T-helper 17 cell (primary cell): ENCODE results near the gene ZYX. TPM values are rescaled to one million over a fixed set of nuclear protein-coding genes. Genes with fewer than 3 reads are reported as not detected.

Source experiments
- ATAC-seq: fragments of 150-1000 bp; cut with Tn5 transposase; 2 replicates; pipeline ENCODE4 v1.10.0; 2021; ENCODE audit warnings: mild to moderate bottlenecking, moderate library complexity
- DNase-seq, 3 donors: peaks; one replicate each; pipeline versions ENCODE4 v3.0.0 to v3.0.0-alpha.2; 2020 to 2021
- H3K9me3 ChIP-seq: one replicate; pipeline ENCODE4 v1.7.0; 2013; ENCODE audit warnings: low read length, mild to moderate bottlenecking; ENCODE audit not compliant: control insufficient read depth, poor library complexity, severe bottlenecking
- H3K27ac Mint-ChIP-seq: one replicate; pipeline ENCODE4 v1.8.0; 2022; ENCODE audit warnings: mild to moderate bottlenecking, moderate library complexity, mixed read lengths
- H3K27me3 Mint-ChIP-seq: one replicate; pipeline ENCODE4 v1.8.0; 2022; ENCODE audit warnings: mixed read lengths
- H3K36me3 Mint-ChIP-seq: one replicate; pipeline ENCODE4 v1.8.0; 2022; ENCODE audit warnings: low read depth, mixed read lengths
- H3K4me1 Mint-ChIP-seq: one replicate; pipeline ENCODE4 v1.8.0; 2022; ENCODE audit warnings: mild to moderate bottlenecking, mixed read lengths
- H3K4me3 Mint-ChIP-seq: one replicate; pipeline ENCODE4 v1.8.0; 2022; ENCODE audit warnings: mild to moderate bottlenecking, moderate library complexity, mixed read lengths
- total RNA-seq, 4 donors: library from RNA in 2 of 4; stranded (reverse) in 2 of 4; gene quantifications; one replicate each; pipeline ENCODE4 v1.2.3 and lab custom pipeline; 2022 to 2026

The ZYX gene
- total RNA-seq, 2 donors from 2014 or later: 151 to 165 TPM

- Mint-ChIP-seq H3K36me3 (peaks cover 8% of the 10 kb centered on the region), H3K27me3 (no peaks in the 10 kb centered on the region), H3K27ac (no peak overlapping the region), H3K4me1 (peaks cover 17% of the 10 kb centered on the region), H3K4me3 (no peak overlapping the region)
- H3K9me3 ChIP-seq: no peaks in the 10 kb centered on the region
- ATAC-seq (no peak), DNase-seq (no peak)
These were observed 52.6 kb downstream of the ZYX start for GRCh38 chr7:143433759-143434158.

GRCh38 chr7:143434660-143435059 is 53.5 kb downstream of the ZYX start:
- H3K27me3 Mint-ChIP-seq: no peaks in the 10 kb centered on the region
- H3K27ac Mint-ChIP-seq: no peak overlapping the region
- DNase-seq (no peak), ATAC-seq (no peak)
- peaks cover 17% of the 10 kb centered on the region for H3K4me1 Mint-ChIP-seq
- peaks cover 9% of the 10 kb centered on the region for H3K36me3 Mint-ChIP-seq
- H3K9me3 ChIP-seq: no peaks in the 10 kb centered on the region
- H3K4me3 Mint-ChIP-seq: no peak overlapping the region

- peaks cover 17% of the 10 kb centered on the region for H3K4me1 Mint-ChIP-seq
- no peak overlapping the region for H3K4me3 Mint-ChIP-seq
- H3K9me3 ChIP-seq: no peaks in the 10 kb centered on the region
- H3K27me3 Mint-ChIP-seq: no peaks in the 10 kb centered on the region
- H3K27ac Mint-ChIP-seq: no peak overlapping the region
- ATAC-seq (no peak), DNase-seq (no peak)
- peaks cover 11% of the 10 kb centered on the region for H3K36me3 Mint-ChIP-seq
These were observed 54.1 kb downstream of the ZYX start for GRCh38 chr7:143435266-143435665.

GRCh38 chr7:143436325-143436946 is 55.3 kb downstream of the ZYX start:
- H3K27ac Mint-ChIP-seq: peak overlapping the region; percentile 88

GRCh38 chr7:143437578-143437977 is 56.4 kb downstream of the ZYX start:
- Mint-ChIP-seq H3K4me1 (peaks cover 17% of the 10 kb centered on the region), H3K27me3 (peaks cover 9% of the 10 kb centered on the region), H3K36me3 (peaks cover 10% of the 10 kb centered on the region), H3K27ac (peak overlapping the region; percentile 88), H3K4me3 (peak overlapping the region; percentile 71)
- no peaks in the 10 kb centered on the region for H3K9me3 ChIP-seq
- no peak for DNase-seq
- no peak for ATAC-seq

More at GRCh38 chr7:143436325-143436946, 55.3 kb downstream of the ZYX start:
- H3K9me3 ChIP-seq: no peaks in the 10 kb centered on the region
- Mint-ChIP-seq H3K27me3 (peaks cover 4% of the 10 kb centered on the region), H3K4me1 (peaks cover 17% of the 10 kb centered on the region), H3K4me3 (no peak overlapping the region), H3K36me3 (peaks cover 10% of the 10 kb centered on the region)
- DNase-seq (no peak), ATAC-seq (no peak)

GRCh38 chr7:143439866-143440265 is 58.7 kb downstream of the ZYX start:
- Mint-ChIP-seq H3K4me3 (no peak overlapping the region), H3K4me1 (peaks cover 17% of the 10 kb centered on the region), H3K36me3 (peaks cover 10% of the 10 kb centered on the region)

More at GRCh38 chr7:143439866-143440265, 58.7 kb downstream of the ZYX start:
- ATAC-seq (no peak), DNase-seq (no peak)
- peaks cover 9% of the 10 kb centered on the region for H3K27me3 Mint-ChIP-seq
- H3K27ac Mint-ChIP-seq: no peak overlapping the region
- H3K9me3 ChIP-seq: no peaks in the 10 kb centered on the region

Other genes with a start within 250 kb of the ZYX start
- not detected for gene PIP, start 249.3 kb upstream of the ZYX start, total RNA-seq
- gene TAS2R39, start 197.9 kb upstream of the ZYX start, total RNA-seq: not detected
- not detected for gene TAS2R40, start 159.3 kb upstream of the ZYX start, total RNA-seq
- gene GSTK1, start 117.9 kb upstream of the ZYX start, total RNA-seq: 100 to 1,000 TPM; 428 to 433 TPM
- gene TMEM139, start 96.4 kb upstream of the ZYX start, total RNA-seq: under 1 TPM; 0.77 to 0.86 TPM
- gene CASP2, start 93.0 kb upstream of the ZYX start, total RNA-seq: 10 to 100 TPM; 49.3 to 52.5 TPM
- gene CLCN1, start 65.2 kb upstream of the ZYX start, total RNA-seq: not detected
- gene FAM131B, start 18.6 kb upstream of the ZYX start, total RNA-seq: under 1 TPM; 0.23 to 0.42 TPM
- gene EPHA1, start 27.5 kb downstream of the ZYX start, total RNA-seq: 10 to 100 TPM in 1 of 2 donors, 1 to 10 TPM in 1; 9.4 to 19.7 TPM
- gene TAS2R60, start 62.1 kb downstream of the ZYX start, total RNA-seq: under 1 TPM; 0.60 to 0.80 TPM
- gene TAS2R41, start 96.5 kb downstream of the ZYX start, total RNA-seq: under 1 TPM; 0.52 to 0.99 TPM
- gene CTAGE15, start 190.5 kb downstream of the ZYX start, total RNA-seq: under 1 TPM in 1 of 2 donors, not detected in 1; 0.73 TPM
- gene TCAF2, start 239.6 kb downstream of the ZYX start, total RNA-seq: 10 to 100 TPM; 23.8 to 27.1 TPM